Fibroblast of lung (primary cell): ENCODE results near the gene SLC7A4.

ENCODE experiments used
- CTCF ChIP-seq, 2 donors: IDR thresholded peaks in 1 of 2; conservative IDR thresholded peaks in 1 of 2; 1 replicate in 1 of 2; 2 replicates in 1 of 2; pipeline ENCODE4 v1.5.1; 2011 to 2012; ENCODE audit warnings: low read length in 2 of 2, control low read depth in 1 of 2, inconsistent platforms in 1 of 2, low read depth in 1 of 2, mild to moderate bottlenecking in 1 of 2
- EZH2 ChIP-seq: IDR thresholded peaks from 2 replicates; pipeline ENCODE4 v1.5.1; 2012; ENCODE audit warnings: low read length, control low read depth, mild to moderate bottlenecking; ENCODE audit errors: missing control alignments

DNA sequence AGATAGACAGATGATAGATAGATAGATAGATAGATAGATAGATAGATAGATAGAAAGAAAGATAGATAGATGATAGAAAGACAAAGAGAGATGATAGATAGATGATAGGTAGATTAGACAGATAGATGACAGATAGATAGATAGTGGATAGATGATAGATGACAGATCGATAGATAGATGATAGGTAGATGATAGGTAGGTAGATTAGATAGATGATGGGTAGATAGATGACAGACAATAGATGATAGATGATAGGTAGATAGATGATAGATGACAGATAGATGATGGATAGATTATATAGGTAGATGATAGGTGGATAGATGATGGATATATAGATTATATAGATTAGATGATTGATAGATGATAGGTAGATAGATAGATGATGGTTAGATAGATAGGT, 46.0 kb downstream of the SLC7A4 start:
- no peak for TF ChIP-seq CTCF (conservative IDR thresholded peaks at IDR 0.05 in 1 of 2, IDR thresholded peaks at IDR 0.05 in 1 of 2; ENCODE audit: low read depth in 1 of 2, low read length in 2 of 2)
- TF ChIP-seq EZH2, result no peak
